ENCODE data around the gene SLC4A5.

DNA sequence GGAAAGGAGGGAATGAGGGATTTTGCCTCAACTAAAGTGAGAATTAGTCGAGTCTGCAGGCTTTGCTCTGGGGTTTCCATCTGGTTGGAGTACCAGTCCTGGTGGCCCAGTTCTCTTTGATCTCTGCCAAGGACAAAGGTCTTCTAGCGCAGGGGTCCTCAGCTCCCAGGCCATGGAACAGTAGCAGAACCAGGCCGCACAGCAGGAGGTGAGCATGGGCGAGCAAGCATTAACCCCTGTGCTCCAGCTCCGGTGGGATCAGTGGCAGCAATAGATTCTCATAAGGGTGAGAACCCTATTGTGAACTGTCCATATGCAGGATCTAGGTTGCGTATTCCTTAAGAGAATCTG is 120.9 kb downstream of the SLC4A5 start:
- TF ChIP-seq, protein P1, sequence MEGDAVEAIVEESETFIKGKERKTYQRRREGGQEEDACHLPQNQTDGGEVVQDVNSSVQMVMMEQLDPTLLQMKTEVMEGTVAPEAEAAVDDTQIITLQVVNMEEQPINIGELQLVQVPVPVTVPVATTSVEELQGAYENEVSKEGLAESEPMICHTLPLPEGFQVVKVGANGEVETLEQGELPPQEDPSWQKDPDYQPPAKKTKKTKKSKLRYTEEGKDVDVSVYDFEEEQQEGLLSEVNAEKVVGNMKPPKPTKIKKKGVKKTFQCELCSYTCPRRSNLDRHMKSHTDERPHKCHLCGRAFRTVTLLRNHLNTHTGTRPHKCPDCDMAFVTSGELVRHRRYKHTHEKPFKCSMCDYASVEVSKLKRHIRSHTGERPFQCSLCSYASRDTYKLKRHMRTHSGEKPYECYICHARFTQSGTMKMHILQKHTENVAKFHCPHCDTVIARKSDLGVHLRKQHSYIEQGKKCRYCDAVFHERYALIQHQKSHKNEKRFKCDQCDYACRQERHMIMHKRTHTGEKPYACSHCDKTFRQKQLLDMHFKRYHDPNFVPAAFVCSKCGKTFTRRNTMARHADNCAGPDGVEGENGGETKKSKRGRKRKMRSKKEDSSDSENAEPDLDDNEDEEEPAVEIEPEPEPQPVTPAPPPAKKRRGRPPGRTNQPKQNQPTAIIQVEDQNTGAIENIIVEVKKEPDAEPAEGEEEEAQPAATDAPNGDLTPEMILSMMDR (IDR thresholded peaks at IDR 0.05): no peak
- no peak for TF ChIP-seq POLR2A (IDR thresholded peaks at IDR 0.05)

Data from esophagus squamous epithelium (tissue), 4 donors.